Coronary artery (tissue), 2 donors: ENCODE data around the gene CHST1.

Source experiments
- DNase-seq: peaks from one replicate; pipeline ENCODE4 v3.0.0-alpha.2; 2017; ENCODE audit warnings: low spot score
- H3K27ac ChIP-seq, 2 donors: fragments of 200-600 bp; sonication (generic); one replicate each; pipeline ENCODE4 v1.5.1; 2016 to 2019
- H3K4me3 ChIP-seq: fragments of 200-600 bp; sonication (generic); 2 replicates; pipeline ENCODE4 v1.5.1; 2016; ENCODE audit warnings: mild to moderate bottlenecking, moderate library complexity
- CTCF ChIP-seq: fragments of 200-600 bp; sonication (generic); IDR thresholded peaks from one replicate; pipeline ENCODE4 v1.5.1; 2019; ENCODE audit warnings: antibody characterized with exemption

Gene CHST1

DNA sequence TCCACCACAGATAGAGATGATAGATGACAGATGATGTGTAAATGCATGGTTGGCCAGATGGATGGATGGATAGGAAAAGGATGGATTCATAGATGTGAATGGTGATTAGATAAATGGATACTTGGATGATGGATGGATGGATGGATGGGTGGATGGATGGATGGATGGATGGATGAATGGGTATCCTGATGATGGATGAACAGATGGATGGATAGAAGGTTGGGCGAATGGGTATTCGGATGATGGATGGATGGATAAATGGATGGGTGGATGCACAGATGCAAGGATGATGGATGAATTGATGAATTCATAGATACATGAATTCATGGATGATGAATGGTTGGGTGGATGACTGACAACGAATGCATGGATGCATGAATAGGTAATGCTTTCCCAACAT, 56.1 kb downstream of the CHST1 start:
- H3K27ac ChIP-seq: no peak overlapping the region
- TF ChIP-seq CTCF: no peak
- no peak overlapping the region for H3K4me3 ChIP-seq
- DNase-seq: no peak

DNA sequence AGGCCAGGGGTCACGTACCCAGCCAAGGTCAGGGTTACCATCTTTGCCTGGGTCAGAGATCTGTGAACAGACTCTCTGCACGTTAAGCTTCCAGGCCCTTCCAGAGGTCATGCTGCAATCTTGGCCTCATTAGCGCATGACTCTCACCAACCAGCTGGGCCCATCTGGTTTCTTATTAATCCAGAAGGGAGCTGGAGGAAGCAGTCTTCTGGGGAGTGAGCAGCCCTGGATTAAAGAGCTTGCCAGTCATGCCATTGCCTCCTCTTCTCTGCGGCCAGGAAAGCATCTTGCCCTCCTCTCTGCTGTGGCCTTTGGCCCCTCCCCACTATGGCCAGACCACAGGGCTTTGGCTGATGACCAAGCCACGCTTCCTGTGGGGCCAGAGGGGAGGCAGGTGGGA, 57.4 kb downstream of the CHST1 start:
- TF ChIP-seq CTCF: no peak
- Histone ChIP-seq H3K27ac (no peak overlapping the region), H3K4me3 (no peak overlapping the region)
- peak; percentile 41 for DNase-seq

- Histone ChIP-seq H3K4me3 (no peak overlapping the region), H3K27ac (no peak overlapping the region)
- TF ChIP-seq CTCF: no peak
- peak; percentile 35 for DNase-seq
Measured at GRCh38 chr11:45606514-45607281, 58.7 kb downstream of the CHST1 start.

GRCh38 chr11:45605051-45605450, 60.4 kb downstream of the CHST1 start:
- Histone ChIP-seq H3K4me3 (no peak overlapping the region), H3K27ac (no peak overlapping the region)
- TF ChIP-seq CTCF: no peak
- peak; percentile 12 for DNase-seq

GRCh38 chr11:45603946-45604682, 61.3 kb downstream of the CHST1 start:
- TF ChIP-seq CTCF: no peak
- no peak overlapping the region for H3K4me3 ChIP-seq
- DNase-seq: peak; percentile 49
- no peak overlapping the region for H3K27ac ChIP-seq

GRCh38 chr11:45599161-45599943, 66.1 kb downstream of the CHST1 start:
- DNase-seq: no peak
- Histone ChIP-seq H3K27ac (no peak overlapping the region), H3K4me3 (no peak overlapping the region)
- no peak for TF ChIP-seq CTCF
